ENCODE results near the gene ISG20L2. TPM values are rescaled to one million over a fixed set of nuclear protein-coding genes. Genes with fewer than 3 reads are reported as not detected.

Gene ISG20L2
- polyA plus RNA-seq, 2 of the 4 experiments (the other 2 are of a cell fraction), result 29.6 to 42.5 TPM

GRCh38 chr1:156756355-156756754 is 27.8 kb upstream of the ISG20L2 start:
- ATAC-seq, result no peak
- CTCF ChIA-PET, result interaction anchor here (0.9 to 3.7 kb wide), 6 partner anchors 22 to 103 kb away, joined by 3 to 30 read pairs (median 6); partner anchors contain the start of gene CRABP2
- no peak for DNase-seq (ENCODE audit: low read depth in 1 of 2, low spot score in 1 of 2)

GRCh38 chr1:156755527-156755950 is 27.0 kb upstream of the ISG20L2 start:
- Histone ChIP-seq H3K4me1 (peaks cover 8% of the 10 kb centered on the region; the same call in 1 of the 3 replicates), H3K4me2 (no peak overlapping the region), H3K9me3 (no peaks in the 10 kb centered on the region), H3K4me3 (no peak overlapping the region), H3K27ac (no peak overlapping the region)
- ChIA-PET CTCF (interaction anchor here (0.6 to 3.7 kb wide), 4 partner anchors 11 to 66 kb away, joined by 3 to 30 read pairs (median 5); partner anchors contain the start of gene PRCC), POLR2A (interaction anchor here (1.1 kb wide), 2 partner anchors 12 to 27 kb away, joined by 3 to 5 read pairs; partner anchors contain the start of genes METTL25B and PRCC)
- WGBS (ENCODE audit: missing lambda C conversion rate), result 81% methylated on average over 5 of the region's 5 CpGs
- DNase-seq (ENCODE audit: low read depth in 1 of 2, low spot score in 1 of 2) (no peak), FAIRE-seq (no peak), ATAC-seq (no peak)
- TF ChIP-seq ELK1 (IDR thresholded peaks at IDR 0.05; ENCODE audit: low read depth, low read length) (no peak), JUNB (IDR thresholded peaks at IDR 0.05) (no peak), HOXA7 (CRISPR knock-in tag; IDR thresholded peaks at IDR 0.05) (no peak), CTCF (IDR thresholded peaks at IDR 0.05) (no peak), HDAC2 (IDR thresholded peaks at IDR 0.05) (no peak), GATA3 (IDR thresholded peaks at IDR 0.05; ENCODE audit: borderline replicate concordance) (no peak), POLR2AphosphoS2 (conservative IDR thresholded peaks at IDR 0.05; ENCODE audit: low read length) (no peak), JUN (IDR thresholded peaks at IDR 0.05) (no peak), HMGXB4 (CRISPR knock-in tag; IDR thresholded peaks at IDR 0.05; ENCODE audit: borderline replicate concordance) (no peak), NFE2L2 (conservative IDR thresholded peaks at IDR 0.05; ENCODE audit: low read length) (no peak), TFCP2L1 (CRISPR knock-in tag; IDR thresholded peaks at IDR 0.05) (no peak), CBX8 (IDR thresholded peaks at IDR 0.05) (no peak), SMC3 (IDR thresholded peaks at IDR 0.05) (no peak), ATOH8 (CRISPR knock-in tag; IDR thresholded peaks at IDR 0.05; ENCODE audit: low read depth) (no peak), TP53 (CRISPR knock-in tag; IDR thresholded peaks at IDR 0.05) (no peak), HES2 (IDR thresholded peaks at IDR 0.05) (no peak)

More at GRCh38 chr1:156756355-156756754, 27.8 kb upstream of the ISG20L2 start:
- 93% methylated on average over 1 of the region's 1 CpG for WGBS (ENCODE audit: missing lambda C conversion rate)
- H3K4me2 ChIP-seq, result no peak overlapping the region
- FAIRE-seq, result no peak
- H3K9me3 ChIP-seq, result no peaks in the 10 kb centered on the region
- TF ChIP-seq MAZ (IDR thresholded peaks at IDR 0.05; ENCODE audit: borderline replicate concordance, low read depth, low read length) (no peak), CBX2 (IDR thresholded peaks at IDR 0.05; ENCODE audit: borderline replicate concordance, low read depth) (no peak), RCOR1 (IDR thresholded peaks at IDR 0.05; ENCODE audit: low read depth, low read length) (no peak), MAFK (IDR thresholded peaks at IDR 0.05; ENCODE audit: partially characterized antibody) (no peak), ESRRA (IDR thresholded peaks at IDR 0.05; ENCODE audit: borderline replicate concordance, low read length) (no peak), USF2 (IDR thresholded peaks at IDR 0.05) (no peak), FOSL2 (IDR thresholded peaks at IDR 0.05) (no peak), FOSL2 (CRISPR knock-in tag; IDR thresholded peaks at IDR 0.05) (no peak), HEYL (CRISPR knock-in tag; IDR thresholded peaks at IDR 0.05) (no peak), E2F6 (IDR thresholded peaks at IDR 0.05; ENCODE audit: borderline replicate concordance, low read depth) (no peak), HOXB13 (CRISPR knock-in tag; IDR thresholded peaks at IDR 0.05; ENCODE audit: low read depth) (no peak)
- POLR2A ChIA-PET, result interaction anchor here (1.1 kb wide), 2 partner anchors 11 to 28 kb away, joined by 3 to 5 read pairs; partner anchors contain the start of genes METTL25B and PRCC
- no peak overlapping the region for H3K27ac ChIP-seq
- peaks cover 8% of the 10 kb centered on the region; the same call in 1 of the 3 replicates for H3K4me1 ChIP-seq
- no peak overlapping the region for H3K4me3 ChIP-seq

All from A549 (cell line).